ENCODE measurements around the gene SLC26A6.

Gene SLC26A6

DNA sequence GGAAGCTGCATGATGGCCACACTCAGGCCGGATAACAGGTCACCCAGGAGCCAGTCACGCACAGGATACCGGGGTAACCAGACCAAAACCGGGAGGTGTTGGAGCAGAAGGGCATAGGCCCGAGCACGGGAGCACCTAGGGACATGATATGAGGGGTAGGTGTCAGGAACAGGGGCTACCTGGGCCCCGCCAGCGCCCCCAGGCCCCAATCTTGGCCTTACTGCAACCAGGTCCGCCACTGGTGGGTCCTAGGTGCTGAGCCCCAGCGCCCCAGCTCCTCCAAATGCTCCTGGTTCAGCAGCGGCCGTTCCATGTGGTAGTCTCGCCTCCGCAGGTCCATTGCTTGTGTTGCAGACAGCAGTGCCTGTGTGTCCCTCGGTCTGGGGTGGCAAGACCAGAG is 2.0 kb downstream of the SLC26A6 start:
- in situ Hi-C loops (cut with MboI; ENCODE audit: low sequenced_read_pairs) = no loop called here

DNA sequence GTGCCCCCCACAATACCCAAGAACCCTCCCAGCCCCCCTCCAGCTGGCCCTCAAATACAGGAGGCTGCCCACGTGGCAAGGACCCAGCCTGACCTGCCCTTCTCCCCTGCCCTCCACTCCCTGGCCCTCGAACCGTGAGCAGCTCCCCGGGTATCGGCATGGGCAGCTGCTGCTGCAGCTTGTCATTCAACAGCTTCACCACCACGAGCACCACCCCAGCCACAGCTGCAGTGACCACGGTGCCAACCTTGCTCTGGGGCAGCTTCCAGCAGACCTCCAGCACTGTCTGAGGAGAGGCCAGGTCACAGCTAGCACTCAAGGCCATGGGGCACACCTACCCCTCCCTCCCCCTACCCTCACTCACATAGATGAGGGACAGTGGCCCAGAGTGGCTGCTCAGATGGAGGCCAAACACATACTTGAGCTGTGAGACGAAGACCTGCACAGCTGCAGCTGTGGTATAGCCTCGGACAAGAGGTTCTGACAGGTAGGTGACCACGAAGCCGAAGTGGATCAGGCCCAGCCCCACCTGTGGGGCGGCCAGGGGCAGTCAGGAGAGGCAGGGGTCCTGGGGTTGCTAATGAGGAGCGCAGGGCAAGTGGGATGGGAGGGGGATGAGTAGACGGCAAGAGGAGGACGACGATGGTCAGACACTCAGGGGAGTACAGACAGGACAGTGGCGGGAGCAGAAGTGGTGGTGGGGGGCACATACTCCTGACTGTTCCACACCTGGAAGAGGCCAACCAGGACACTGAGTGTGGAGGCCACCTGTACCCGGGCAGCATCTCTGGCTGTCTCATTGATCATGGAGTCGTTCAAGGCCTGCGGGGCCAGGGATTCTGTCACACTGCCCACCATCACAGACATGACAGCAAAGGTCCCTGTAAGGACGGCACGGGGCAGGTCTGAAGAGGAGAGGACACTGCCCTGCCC is 3.5 kb downstream of the SLC26A6 start:
- in situ Hi-C loops (cut with MboI; ENCODE audit: low sequenced_read_pairs) = no loop called here

DNA sequence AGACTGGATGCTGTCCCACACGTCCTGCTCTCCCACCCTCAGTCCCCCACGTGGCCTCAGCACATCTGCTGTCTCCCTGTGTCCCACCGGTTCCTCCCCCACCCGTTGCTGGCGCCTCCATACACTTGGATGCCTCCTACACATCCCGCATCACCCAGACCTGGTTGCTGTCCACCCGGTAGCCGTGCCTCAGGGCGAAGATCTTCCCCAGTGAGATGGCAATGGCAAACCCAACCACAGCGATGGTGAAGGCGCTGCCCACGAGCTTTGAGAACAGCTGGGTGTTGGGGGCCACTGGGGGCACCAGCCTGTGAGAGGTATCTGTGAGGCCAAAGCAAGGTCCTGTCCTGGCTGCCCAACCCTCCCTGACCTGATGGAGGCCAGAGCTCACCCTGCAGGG is 4.4 kb downstream of the SLC26A6 start:
- in situ Hi-C loops (cut with MboI; ENCODE audit: low sequenced_read_pairs) = no loop called here

GRCh38 chr3:48630407-48630806 is 4.9 kb downstream of the SLC26A6 start:
- in situ Hi-C loops (cut with MboI; ENCODE audit: low sequenced_read_pairs) = no loop called here

- in situ Hi-C loops (cut with MboI; ENCODE audit: low sequenced_read_pairs) = no loop called here
These were observed 5.4 kb downstream of the SLC26A6 start for GRCh38 chr3:48629894-48630293.

- in situ Hi-C loops (cut with MboI; ENCODE audit: low sequenced_read_pairs) = no loop called here
These were observed 6.8 kb downstream of the SLC26A6 start for GRCh38 chr3:48628277-48629017.

GRCh38 chr3:48625600-48625999 is 9.7 kb downstream of the SLC26A6 start:
- in situ Hi-C loops (cut with MboI; ENCODE audit: low sequenced_read_pairs) = no loop called here

- in situ Hi-C loops (cut with MboI; ENCODE audit: low sequenced_read_pairs) = no loop called here
These were observed 10.5 kb downstream of the SLC26A6 start for GRCh38 chr3:48624767-48625166.

DNA sequence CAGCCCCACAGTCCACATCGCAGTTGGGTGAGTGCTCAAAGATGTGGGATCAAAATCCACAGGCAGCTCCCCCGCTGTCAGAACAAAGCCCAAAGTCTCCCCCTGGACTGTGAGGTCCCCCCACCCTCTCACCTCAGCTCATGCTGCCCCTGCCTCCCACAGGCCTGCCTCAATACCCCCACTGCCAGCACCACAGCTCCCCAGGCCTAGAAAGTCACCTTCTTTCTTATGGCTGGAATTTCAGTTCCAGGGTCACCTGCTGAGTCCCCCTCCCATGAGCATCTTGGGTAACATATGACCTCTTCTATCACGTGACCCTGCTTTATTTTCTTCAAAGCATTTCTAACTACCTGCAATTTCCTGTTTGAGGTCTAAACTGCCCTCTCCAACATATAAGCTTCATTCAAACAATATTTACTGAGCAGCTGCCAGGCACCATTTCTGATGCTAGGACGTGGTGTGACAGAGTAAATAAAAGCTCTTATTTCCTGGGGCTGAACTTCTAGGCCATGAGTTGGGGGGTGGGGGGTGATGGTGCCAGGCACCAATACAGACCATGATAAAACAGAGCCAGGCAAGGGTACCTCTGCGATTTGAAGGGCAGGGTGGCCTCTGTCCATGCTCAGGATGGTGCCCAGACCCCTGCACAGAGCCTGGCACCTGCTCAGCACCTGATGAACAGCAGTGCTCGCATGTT is 11.3 kb downstream of the SLC26A6 start:
- in situ Hi-C loops (cut with MboI; ENCODE audit: low sequenced_read_pairs) = no loop called here

GRCh38 chr3:48621461-48621869 is 13.8 kb downstream of the SLC26A6 start, which contains the start of gene TMEM89:
TMEM89 (minus strand) TSS chr3:48621769; CDS start chr3:48621756, 13 bp downstream.
- in situ Hi-C loops (cut with MboI; ENCODE audit: low sequenced_read_pairs) = no loop called here

DNA sequence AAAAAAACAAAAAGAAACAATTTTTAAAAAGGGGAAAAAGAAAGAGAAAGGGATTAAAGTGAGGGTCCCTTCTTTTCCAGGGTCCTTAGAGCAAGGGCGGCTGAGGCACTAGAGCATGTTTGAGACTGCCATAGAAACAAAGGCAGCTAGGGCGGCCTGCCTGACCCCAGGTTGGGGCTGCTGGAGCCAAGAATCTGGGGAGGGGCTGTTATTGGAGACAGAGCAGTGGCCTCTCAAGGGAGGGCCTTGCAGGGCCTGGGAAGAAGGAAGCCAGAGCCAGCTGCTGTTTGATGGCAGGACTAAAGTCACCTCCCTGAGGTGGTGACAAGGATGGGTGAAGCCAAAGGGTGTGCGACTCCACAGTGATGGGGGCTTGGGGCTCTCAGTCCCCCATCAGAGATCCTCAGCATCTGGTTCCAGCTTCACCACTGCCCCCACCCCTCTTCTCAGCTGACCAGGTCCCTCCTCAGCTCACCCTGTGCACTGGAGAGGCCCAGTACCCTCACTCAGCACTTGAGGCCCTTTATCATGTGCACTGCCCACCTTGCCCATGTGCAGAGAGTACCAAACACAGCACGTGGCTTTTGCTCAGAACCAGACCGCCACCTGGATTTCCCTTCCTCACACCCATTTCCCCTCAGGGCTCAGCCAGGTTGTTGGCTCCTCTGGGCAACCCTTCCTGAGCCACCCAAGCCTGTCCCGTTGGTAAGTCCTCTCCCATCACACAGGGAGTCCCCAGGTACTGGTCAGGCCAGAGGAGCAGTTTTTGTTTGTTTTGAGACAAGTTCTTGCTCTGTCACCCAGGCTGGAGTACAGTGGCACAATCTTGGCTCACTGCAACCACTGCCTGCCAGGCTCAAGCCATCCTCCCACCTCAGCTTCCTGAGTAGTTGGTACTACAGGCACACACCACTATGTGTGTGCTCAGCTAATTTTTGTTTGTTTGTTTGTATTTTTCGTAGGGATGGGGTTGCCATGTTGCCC is 15.4 kb downstream of the SLC26A6 start:
- in situ Hi-C loops (cut with MboI; ENCODE audit: low sequenced_read_pairs) = no loop called here

DNA sequence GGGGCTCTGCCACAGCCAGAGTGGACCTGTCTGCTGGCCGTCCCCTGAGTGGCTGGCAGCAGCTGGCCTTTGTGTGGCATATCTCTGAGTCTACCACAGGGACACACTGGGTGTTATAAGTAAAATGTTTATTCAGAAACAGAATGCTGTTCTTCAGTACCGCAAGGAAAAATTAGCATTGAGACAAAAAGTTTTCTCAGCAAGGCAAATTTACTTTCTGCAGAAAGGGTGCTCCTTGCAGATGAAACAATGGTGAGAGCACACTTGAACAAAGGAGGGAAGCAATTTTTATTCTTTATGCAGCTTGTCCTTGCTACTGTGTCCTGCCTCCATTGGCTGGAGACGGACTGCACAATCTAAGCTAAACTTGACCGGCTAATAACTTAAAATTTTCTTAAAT is 17.7 kb downstream of the SLC26A6 start:
- in situ Hi-C loops (cut with MboI; ENCODE audit: low sequenced_read_pairs) = no loop called here

DNA sequence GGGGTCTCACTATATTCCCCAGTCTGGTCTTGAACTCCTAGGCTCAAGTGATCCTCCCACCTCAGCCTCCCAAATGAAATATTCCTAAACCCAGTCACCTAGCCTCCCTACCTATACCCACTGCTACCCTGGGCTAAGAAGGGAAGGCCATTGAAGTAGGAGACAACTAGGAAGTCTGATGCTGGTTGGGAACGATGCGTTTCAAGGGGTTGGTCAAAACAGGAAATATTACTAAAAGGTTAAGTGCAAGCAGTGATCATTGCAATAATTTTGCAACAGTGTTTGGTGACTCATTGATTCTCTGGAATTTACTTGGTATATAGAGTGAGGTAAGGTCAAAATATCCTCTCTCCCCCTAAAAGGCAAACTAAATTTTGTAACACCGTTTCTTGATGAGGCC is 21.2 kb downstream of the SLC26A6 start:
- in situ Hi-C loops (cut with MboI; ENCODE audit: low sequenced_read_pairs) = no loop called here

DNA sequence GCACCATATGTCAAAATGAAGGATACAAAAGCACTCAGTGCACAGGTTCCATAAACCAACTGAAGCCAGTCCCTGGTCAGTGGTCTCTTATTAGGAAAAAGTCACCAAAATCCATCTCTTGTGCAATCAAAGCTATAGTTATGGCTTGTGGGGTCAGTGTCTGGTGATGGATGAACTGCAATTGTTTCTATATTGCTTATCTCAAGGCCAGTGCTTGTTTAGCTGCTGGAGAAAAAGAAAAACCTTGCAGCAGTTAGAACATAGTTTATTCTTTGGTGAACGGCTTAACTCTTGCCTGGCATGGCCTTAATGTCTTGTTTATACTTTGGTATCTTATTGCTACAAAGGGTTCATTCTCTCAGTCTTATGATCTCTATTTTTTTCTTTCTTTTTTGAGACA is 23.0 kb downstream of the SLC26A6 start:
- in situ Hi-C loops (cut with MboI; ENCODE audit: low sequenced_read_pairs) = no loop called here

DNA sequence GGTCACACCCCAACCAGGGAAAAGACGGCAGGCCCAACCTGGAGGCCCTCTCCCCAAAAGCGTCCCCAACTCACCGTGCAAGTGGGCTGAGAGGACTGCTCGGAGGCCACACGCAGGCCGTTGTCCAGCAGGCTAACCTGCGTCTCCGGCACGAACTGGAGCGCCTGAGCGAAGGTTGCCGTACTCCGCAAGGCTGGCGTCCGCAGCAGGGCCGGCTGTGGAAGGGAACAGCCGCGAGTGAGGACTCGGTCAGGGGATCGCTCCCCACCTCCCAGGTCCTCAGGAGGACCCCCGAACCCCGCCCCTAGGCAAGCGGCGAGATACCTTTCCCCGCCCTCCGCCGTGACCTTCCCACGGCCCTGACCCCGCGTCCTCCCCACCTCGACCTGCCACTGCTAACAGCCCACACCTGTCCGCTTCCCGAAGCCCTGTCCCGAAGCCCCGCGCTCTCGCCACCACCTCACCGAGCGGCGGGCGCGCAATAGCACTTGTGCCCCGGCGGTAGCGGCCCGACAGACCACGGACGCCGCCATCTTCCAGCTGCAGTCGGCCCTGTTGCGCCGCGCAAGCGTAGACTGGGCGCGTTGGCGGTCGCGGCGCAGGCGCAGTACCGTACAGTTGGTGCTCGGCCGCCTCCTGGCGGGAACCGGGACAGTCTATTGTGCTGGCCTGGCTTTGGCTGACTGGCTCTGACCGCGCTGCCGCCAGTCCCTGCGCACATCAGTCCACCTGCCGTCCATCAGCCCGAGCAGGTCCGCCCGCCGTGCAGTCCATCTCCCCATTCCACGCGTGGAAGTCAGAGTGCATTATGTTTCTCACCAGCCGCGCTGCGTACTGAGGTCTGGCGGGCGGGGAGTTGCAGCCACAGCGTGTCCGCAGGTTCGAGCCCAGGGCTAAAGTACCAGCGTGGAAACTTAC is 25.9 kb downstream of the SLC26A6 start, which contains the start of gene UQCRC1:
Gene UQCRC1 (minus strand): TSS at position 559 of the 918 bp plus-strand sequence. CDS start 26 bp downstream, at position 533.
- in situ Hi-C loops (cut with MboI; ENCODE audit: low sequenced_read_pairs) = no loop called here

- in situ Hi-C loops (cut with MboI; ENCODE audit: low sequenced_read_pairs) = no loop called here
These were observed 27.7 kb downstream of the SLC26A6 start for GRCh38 chr3:48607519-48607918.

GRCh38 chr3:48601622-48601994 is 33.7 kb downstream of the SLC26A6 start:
- in situ Hi-C loops (cut with MboI; ENCODE audit: low sequenced_read_pairs) = no loop called here

GRCh38 chr3:48600711-48601621 is 34.3 kb downstream of the SLC26A6 start:
- in situ Hi-C loops (cut with MboI; ENCODE audit: low sequenced_read_pairs) = no loop called here
